H1 (cell line): ENCODE data around the gene PRKCZ. TPM values are rescaled to one million over a fixed set of nuclear protein-coding genes. Genes with fewer than 3 reads are reported as not detected.

Source experiments
- CTCF ChIA-PET: fragments of 300-600 bp; sonication (Branson Sonifier 250); formaldehyde crosslinking; loops from one replicate; lab custom pipeline; 2021; ENCODE audit not compliant: partially characterized antibody; lab: Charles Lee
- POLR2A ChIA-PET: fragments of 300-600 bp; sonication (Branson Sonifier 250); formaldehyde crosslinking; loops from one replicate; lab custom pipeline; 2021; ENCODE audit warnings: inconsistent platforms; ENCODE audit not compliant: partially characterized antibody; lab: Charles Lee
- DNase-seq, 2 experiments: peaks; one replicate each; pipeline versions ENCODE4 v3.0.0 to v3.0.0-alpha.2; 2010 to 2022; ENCODE audit warnings: low spot score in 2 of 2, low read depth in 1 of 2, mixed read lengths in 1 of 2
- FAIRE-seq: peaks from 2 replicates; lab custom pipeline; 2011; peaks lifted over from hg19 to GRCh38; lab: Jason Lieb, UNC
- H2AFZ ChIP-seq: 2 replicates; pipeline ENCODE4 v1.8.1; 2012; ENCODE audit warnings: low read length, inconsistent platforms
- H2AK5ac ChIP-seq: 2 replicates; pipeline ENCODE4 v1.6.1; 2013; ENCODE audit warnings: low read depth, low read length
- H2BK120ac ChIP-seq: replicated peaks from 2 replicates; pipeline ENCODE3; 2013; ENCODE audit warnings: low read depth, low read length, inconsistent platforms
- H2BK12ac ChIP-seq: 2 replicates; pipeline ENCODE4 v1.6.1; 2013; ENCODE audit warnings: low read depth, low read length
- H2BK15ac ChIP-seq: 2 replicates; pipeline ENCODE4 v1.6.1; 2013; ENCODE audit warnings: low read length
- H2BK20ac ChIP-seq: 2 replicates; pipeline ENCODE4 v1.6.1; 2013; ENCODE audit warnings: low read length
- H2BK5ac ChIP-seq: 2 replicates; pipeline ENCODE4 v1.6.1; 2013; ENCODE audit warnings: low read depth, low read length
- H3K14ac ChIP-seq: 2 replicates; pipeline ENCODE4 v1.6.1; 2013; ENCODE audit warnings: inconsistent platforms; ENCODE audit not compliant: insufficient read length
- H3K18ac ChIP-seq: 2 replicates; pipeline ENCODE4 v1.6.1; 2013; ENCODE audit warnings: low read length; ENCODE audit errors: extremely low read depth
- H3K23ac ChIP-seq: 2 replicates; pipeline ENCODE4 v1.6.1; 2013; ENCODE audit warnings: inconsistent platforms; ENCODE audit not compliant: insufficient read length
- H3K23me2 ChIP-seq: 2 replicates; pipeline ENCODE4 v1.6.1; 2013; ENCODE audit warnings: low read depth, low read length
- H3K27ac ChIP-seq: 2 replicates; pipeline ENCODE4 v1.6.1; 2011; ENCODE audit warnings: low read depth, low read length, inconsistent platforms
- H3K27me3 ChIP-seq, 4 experiments: replicated peaks in 1 of 4; 1 replicate in 1 of 4; 2 replicates in 3 of 4; pipeline versions ENCODE4 v1.6.1 to v1.8.1; 2011 to 2013; ENCODE audit warnings: low read length in 3 of 4, mild to moderate bottlenecking in 3 of 4, inconsistent platforms in 2 of 4, mixed read lengths in 2 of 4, moderate library complexity in 1 of 4; ENCODE audit not compliant: control insufficient read depth in 3 of 4, insufficient read depth in 3 of 4; ENCODE audit errors: extremely low read depth in 1 of 4
- H3K36me3 ChIP-seq, 4 experiments: 2 replicates each; pipeline versions ENCODE4 v1.6.1 to v1.8.1; 2011 to 2013; ENCODE audit warnings: mild to moderate bottlenecking in 4 of 4, low read length in 3 of 4, moderate library complexity in 2 of 4, control low read depth in 1 of 4, inconsistent platforms in 1 of 4; ENCODE audit not compliant: insufficient read depth in 4 of 4, control insufficient read depth in 2 of 4
- H3K4ac ChIP-seq: replicated peaks from 2 replicates; pipeline ENCODE3; 2013; ENCODE audit warnings: low read length, low read depth, mixed read lengths, inconsistent platforms; ENCODE audit not compliant: insufficient read length
- H3K4me1 ChIP-seq, 4 experiments: replicated peaks in 1 of 4; 1 replicate in 1 of 4; 2 replicates in 3 of 4; pipeline versions ENCODE4 v1.6.1 to v1.8.1; 2011 to 2013; ENCODE audit warnings: low read length in 3 of 4, inconsistent platforms in 2 of 4, mixed read lengths in 1 of 4; ENCODE audit not compliant: insufficient read depth in 4 of 4, control insufficient read depth in 3 of 4
- H3K4me2 ChIP-seq, 2 experiments: 2 replicates each; pipeline versions ENCODE4 v1.6.1 to v1.8.1; 2011 to 2013; ENCODE audit warnings: low read depth in 2 of 2, low read length in 2 of 2, control low read depth in 1 of 2, inconsistent platforms in 1 of 2, mild to moderate bottlenecking in 1 of 2; ENCODE audit not compliant: insufficient read depth in 1 of 2
- H3K4me3 ChIP-seq, 4 experiments: fragments of 200-600, 300-600 bp in 1 of 4; sonication (generic), shearing (Covaris generic), sonication (Bioruptor Twin) in 1 of 4; 2 replicates each; pipeline versions ENCODE4 v1.5.1 to v1.8.1; 2011 to 2016; ENCODE audit warnings: low read length in 4 of 4, low read depth in 3 of 4, control low read depth in 2 of 4, inconsistent platforms in 2 of 4, mild to moderate bottlenecking in 2 of 4, mixed read lengths in 1 of 4, moderate library complexity in 1 of 4; ENCODE audit not compliant: insufficient read depth in 2 of 4; ENCODE audit errors: extremely low read depth in 1 of 4
- H3K56ac ChIP-seq: replicated peaks from 2 replicates; pipeline ENCODE3; 2013; ENCODE audit warnings: low read depth, mild to moderate bottlenecking, mixed read lengths, low read length, inconsistent platforms; ENCODE audit not compliant: insufficient read length
- H3K79me1 ChIP-seq: 2 replicates; pipeline ENCODE4 v1.6.1; 2013; ENCODE audit warnings: low read depth, low read length, control low read depth
- H3K79me2 ChIP-seq, 2 experiments: 2 replicates each; pipeline versions ENCODE4 v1.6.1 to v1.8.1; 2012 to 2013; ENCODE audit warnings: low read length in 2 of 2, mild to moderate bottlenecking in 2 of 2, inconsistent platforms in 1 of 2; ENCODE audit not compliant: insufficient read depth in 2 of 2, control insufficient read depth in 1 of 2
- H3K9ac ChIP-seq, 4 experiments: replicated peaks in 1 of 4; 1 replicate in 1 of 4; 2 replicates in 3 of 4; pipeline versions ENCODE4 v1.6.1 to v1.8.1; 2011 to 2013; ENCODE audit warnings: low read depth in 3 of 4, low read length in 3 of 4, control low read depth in 2 of 4, mild to moderate bottlenecking in 2 of 4, moderate library complexity in 2 of 4, inconsistent platforms in 1 of 4; ENCODE audit errors: extremely low read depth in 1 of 4
- H3K9me3 ChIP-seq, 2 experiments: 2 replicates each; pipeline versions ENCODE4 v1.6.1 to v1.8.1; 2012 to 2013; ENCODE audit warnings: mild to moderate bottlenecking in 2 of 2, moderate library complexity in 2 of 2, control low read depth in 1 of 2, inconsistent platforms in 1 of 2, low read depth in 1 of 2, low read length in 1 of 2, mixed read lengths in 1 of 2; ENCODE audit not compliant: insufficient read depth in 2 of 2
- H4K20me1 ChIP-seq, 2 experiments: replicated peaks in 1 of 2; 2 replicates each; pipeline versions ENCODE3 to v1.8.1; 2011 to 2013; ENCODE audit warnings: inconsistent platforms in 2 of 2, low read length in 2 of 2, mild to moderate bottlenecking in 1 of 2; ENCODE audit not compliant: insufficient read depth in 2 of 2, control insufficient read depth in 1 of 2
- H4K5ac ChIP-seq: 2 replicates; pipeline ENCODE4 v1.6.1; 2013; ENCODE audit warnings: low read length, low read depth, mixed read lengths, inconsistent platforms; ENCODE audit not compliant: insufficient read length
- H4K8ac ChIP-seq: 2 replicates; pipeline ENCODE4 v1.8.0; 2013; ENCODE audit warnings: mild to moderate bottlenecking, moderate library complexity, low read length, inconsistent platforms; ENCODE audit not compliant: insufficient read depth; ENCODE audit errors: extremely low read depth
- H4K91ac ChIP-seq: replicated peaks from 2 replicates; pipeline ENCODE3; 2013; ENCODE audit warnings: low read length, mixed read lengths, inconsistent platforms; ENCODE audit not compliant: insufficient read length
- ASH2L ChIP-seq: fragments of 200-600, 300-600 bp; sonication (generic); IDR thresholded peaks from one replicate; pipeline ENCODE4 v1.7.1; 2017; ENCODE audit warnings: low read length
- ATF3 ChIP-seq: IDR thresholded peaks from 2 replicates; pipeline ENCODE4 v1.6.1; 2011; ENCODE audit warnings: low read depth, mild to moderate bottlenecking, low read length; ENCODE audit not compliant: insufficient read depth
- BRCA1 ChIP-seq: IDR thresholded peaks from 2 replicates; pipeline ENCODE4 v1.6.1; 2012; ENCODE audit warnings: low read depth, low read length, improper control_type of control experiment
- CEBPB ChIP-seq: IDR thresholded peaks from 2 replicates; pipeline ENCODE4 v1.6.1; 2012; ENCODE audit warnings: low read depth, low read length
- HDAC6 ChIP-seq: IDR thresholded peaks from one replicate; pipeline ENCODE4 v1.7.1; 2012; ENCODE audit warnings: low read depth, mild to moderate bottlenecking, inconsistent platforms, low read length, moderate library complexity
- JUN ChIP-seq: IDR thresholded peaks from 2 replicates; pipeline ENCODE4 v1.6.1; 2011; ENCODE audit warnings: low read depth, mild to moderate bottlenecking, improper control_type of control experiment, low read length
- JUND ChIP-seq: IDR thresholded peaks from 2 replicates; pipeline ENCODE4 v1.6.1; 2011; ENCODE audit warnings: mild to moderate bottlenecking, improper control_type of control experiment, low read length
- PHF8 ChIP-seq: fragments of 200-600 bp; sonication (generic); conservative IDR thresholded peaks from 2 replicates; pipeline ENCODE4 v1.7.1; 2012; ENCODE audit warnings: low read depth, mild to moderate bottlenecking, inconsistent platforms, low read length, moderate library complexity
- SIN3A ChIP-seq, 2 experiments: IDR thresholded peaks in 1 of 2; conservative IDR thresholded peaks in 1 of 2; 2 replicates each; pipeline ENCODE4 v1.6.1; 2011 to 2012; ENCODE audit warnings: low read length in 2 of 2, improper control_type of control experiment in 1 of 2, low read depth in 1 of 2, mild to moderate bottlenecking in 1 of 2
- SP4 ChIP-seq: IDR thresholded peaks from 2 replicates; pipeline ENCODE4 v1.6.1; 2012; ENCODE audit warnings: low read length, inconsistent platforms
- WGBS, 2 experiments: shearing (Covaris generic) in 1 of 2; methylation state at CpG; one replicate each; pipeline versions ENCODE4 v1.1.6 to v1.1.7; 2013 to 2015; ENCODE audit warnings: low lambda C conversion rate in 2 of 2, mixed read lengths in 2 of 2, inconsistent platforms in 1 of 2, low coverage in 1 of 2, missing lambda C conversion rate in 1 of 2; ENCODE audit not compliant: insufficient replicate concordance in 2 of 2, insufficient coverage in 1 of 2, insufficient read length in 1 of 2; ENCODE audit errors: extremely low coverage in 1 of 2, missing lambda C conversion rate in 1 of 2; 5-methylcytosine and 5-hydroxymethylcytosine counted together
- polyA plus RNA-seq, 7 experiments: library from polyadenylated mRNA; depleted of rRNA in 3 of 7; stranded (reverse) in 5 of 7; unstranded in 2 of 7; fragments of >200 nt in 5 of 7; fragments of 200-250 nt in 2 of 7; gene quantifications; 1 replicate in 5 of 7; 2 replicates in 1 of 7; 4 replicates in 1 of 7; pipeline versions ENCODE4 v1.2.1 to v1.2.3, GENCODE V29; 2011 to 2013; ENCODE audit warnings: missing spikeins in 2 of 7, mixed read lengths in 2 of 7
- total RNA-seq: library from RNA; stranded (reverse); fragmentation: NEBNext Ultra II Directional; extraction: Animal tissue kit (Norgen Biotek cat#: 25700); gene quantifications from 2 replicates; pipeline ENCODE4 v1.2.1, GENCODE V29; 2021

The PRKCZ gene
- total and polyA plus RNA-seq, 2 of the 8 experiments (the other 6 are each of a cell fraction or from before 2014, with no cell fraction given) = 37.4 to 45.1 TPM

- FAIRE-seq = no peak
- H3K4me3 ChIP-seq = no peak overlapping the region
- no peak for DNase-seq
- no peak overlapping the region for H3K23ac ChIP-seq
- no peaks in the 10 kb centered on the region; a peak in 1 of 7 replicates for H3K4me1 ChIP-seq
- H3K9me3 ChIP-seq = no peaks in the 10 kb centered on the region
- no peak overlapping the region for H2BK5ac ChIP-seq
- CTCF ChIA-PET = interaction anchor here (0.7 to 3.9 kb wide), 7 partner anchors 9 to 145 kb away, joined by 3 to 22 read pairs (median 5); no protein-coding TSS in a partner anchor
- H4K20me1 ChIP-seq = peaks cover 6 to 18% of the 10 kb centered on the region in 2 experiments
- no peak overlapping the region for H3K9ac ChIP-seq
- no peak overlapping the region for H2BK15ac ChIP-seq
- POLR2A ChIA-PET = no interaction called here
- no peak overlapping the region for H4K91ac ChIP-seq
- no peak overlapping the region for H3K14ac ChIP-seq
- no peak overlapping the region for H3K18ac ChIP-seq
- no peak overlapping the region for H4K8ac ChIP-seq
- H3K56ac ChIP-seq = no peak overlapping the region
- no peak overlapping the region for H4K5ac ChIP-seq
- peaks cover 5% of the 10 kb centered on the region for H3K79me1 ChIP-seq
- H2BK20ac ChIP-seq = no peak overlapping the region
- no peak overlapping the region for H2AFZ ChIP-seq
- H2AK5ac ChIP-seq = no peak overlapping the region
- no peaks in the 10 kb centered on the region for H3K27me3 ChIP-seq
- H3K36me3 ChIP-seq = peaks cover 0 to 7% (median 3%) of the 10 kb centered on the region in 4 experiments; a peak in 2 of 8 replicates
- H3K4me2 ChIP-seq = no peak overlapping the region
- H3K27ac ChIP-seq = no peak overlapping the region
- no peaks in the 10 kb centered on the region for H3K23me2 ChIP-seq
- no peak overlapping the region for H2BK120ac ChIP-seq
- no peaks in the 10 kb centered on the region for H3K79me2 ChIP-seq
- H2BK12ac ChIP-seq = no peak overlapping the region
- H3K4ac ChIP-seq = no peak overlapping the region
- WGBS, 2 experiments = 93% methylated on average over 18 of the region's 19 CpGs; no CpG with 5 or more reads in 1 of the 2 experiments
- TF ChIP-seq PHF8 (no peak), BRCA1 (no peak), SP4 (no peak), HDAC6 (no peak), CEBPB (no peak), JUN (no peak), JUND (no peak), ASH2L (no peak), ATF3 (no peak), SIN3A (conservative IDR thresholded peaks at IDR 0.05 in 1 of 2, IDR thresholded peaks at IDR 0.05 in 1 of 2; ENCODE audit: low read depth in 1 of 2, low read length in 2 of 2) (no peak)
Observed at GRCh38 chr1:2105781-2106524, 55.7 kb downstream of the PRKCZ start.
